IPS DF 6.9 (cell line): ENCODE measurements around the gene MACROD2.

ENCODE experiments used
- DNase-seq: peaks from one replicate; pipeline ENCODE4 v3.0.0-alpha.2; 2013; ENCODE audit warnings: low read depth, low spot score
- H3K27ac ChIP-seq: one replicate; pipeline ENCODE4 v1.5.1; 2013; ENCODE audit warnings: low read length, control low read depth
- H3K27me3 ChIP-seq: 2 replicates; pipeline ENCODE4 v1.6.1; 2013; ENCODE audit warnings: mild to moderate bottlenecking, low read length; ENCODE audit not compliant: control insufficient read depth, insufficient read depth
- H3K36me3 ChIP-seq: 2 replicates; pipeline ENCODE4 v1.6.1; 2013; ENCODE audit warnings: low read length; ENCODE audit not compliant: control insufficient read depth, insufficient read depth
- H3K4me1 ChIP-seq: 2 replicates; pipeline ENCODE4 v1.6.1; 2013; ENCODE audit warnings: low read length; ENCODE audit not compliant: control insufficient read depth, insufficient read depth
- H3K4me3 ChIP-seq: 2 replicates; pipeline ENCODE4 v1.5.1; 2013; ENCODE audit warnings: mild to moderate bottlenecking, low read length
- H3K9me3 ChIP-seq: 2 replicates; pipeline ENCODE4 v1.6.1; 2013; ENCODE audit warnings: low read length, inconsistent platforms; ENCODE audit not compliant: control insufficient read depth, insufficient read depth
- WGBS: extraction: QIAGEN DNeasy Blood & Tissue Kit; methylation state at CpG from one replicate; pipeline ENCODE4 v1.1.7; 2013; ENCODE audit warnings: mixed read lengths, missing lambda C conversion rate; ENCODE audit not compliant: insufficient read length, insufficient coverage; 5-methylcytosine and 5-hydroxymethylcytosine counted together

Gene MACROD2

GRCh38 chr20:15676815-15677214 is 1681.5 kb downstream of the MACROD2 start:
- Histone ChIP-seq H3K36me3 (no peaks in the 10 kb centered on the region), H3K27ac (no peak overlapping the region), H3K4me3 (no peak overlapping the region), H3K27me3 (no peaks in the 10 kb centered on the region), H3K9me3 (no peaks in the 10 kb centered on the region), H3K4me1 (no peaks in the 10 kb centered on the region)
- no peak for DNase-seq
- WGBS: no CpG with 5 or more reads among the region's 2 CpGs

DNA sequence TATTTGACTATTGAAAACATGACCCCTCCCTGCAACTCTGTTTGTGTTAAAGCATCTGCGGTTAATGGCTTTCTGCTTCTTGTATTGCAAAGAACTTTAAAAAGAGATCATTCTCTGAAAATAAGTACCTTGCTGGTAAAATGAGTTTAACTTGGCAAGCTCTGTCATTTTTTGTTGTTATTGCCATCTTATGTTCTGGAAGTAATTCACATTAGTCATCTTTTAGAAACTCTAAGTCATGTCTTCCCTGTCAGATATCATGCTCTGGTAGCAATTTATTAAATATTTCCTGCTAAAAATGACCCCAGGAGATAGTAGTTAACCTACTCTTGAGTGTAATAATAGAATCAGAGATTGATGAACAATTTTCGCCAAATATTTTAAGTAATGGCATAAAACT is 1687.4 kb downstream of the MACROD2 start:
- H3K27ac ChIP-seq: no peak overlapping the region
- no peak for DNase-seq
- H3K4me3 ChIP-seq: no peak overlapping the region
- H3K36me3 ChIP-seq: no peaks in the 10 kb centered on the region
- no peaks in the 10 kb centered on the region for H3K4me1 ChIP-seq
- H3K9me3 ChIP-seq: no peaks in the 10 kb centered on the region
- WGBS: no CpG with 5 or more reads among the region's 2 CpGs
- H3K27me3 ChIP-seq: no peaks in the 10 kb centered on the region; the same call in 1 of the 2 replicates

- no peaks in the 10 kb centered on the region; the same call in 1 of the 2 replicates for H3K27me3 ChIP-seq
- DNase-seq: no peak
- WGBS: no CpG with 5 or more reads among the region's 1 CpG
Measured at GRCh38 chr20:15692570-15692969, 1697.3 kb downstream of the MACROD2 start.

DNA sequence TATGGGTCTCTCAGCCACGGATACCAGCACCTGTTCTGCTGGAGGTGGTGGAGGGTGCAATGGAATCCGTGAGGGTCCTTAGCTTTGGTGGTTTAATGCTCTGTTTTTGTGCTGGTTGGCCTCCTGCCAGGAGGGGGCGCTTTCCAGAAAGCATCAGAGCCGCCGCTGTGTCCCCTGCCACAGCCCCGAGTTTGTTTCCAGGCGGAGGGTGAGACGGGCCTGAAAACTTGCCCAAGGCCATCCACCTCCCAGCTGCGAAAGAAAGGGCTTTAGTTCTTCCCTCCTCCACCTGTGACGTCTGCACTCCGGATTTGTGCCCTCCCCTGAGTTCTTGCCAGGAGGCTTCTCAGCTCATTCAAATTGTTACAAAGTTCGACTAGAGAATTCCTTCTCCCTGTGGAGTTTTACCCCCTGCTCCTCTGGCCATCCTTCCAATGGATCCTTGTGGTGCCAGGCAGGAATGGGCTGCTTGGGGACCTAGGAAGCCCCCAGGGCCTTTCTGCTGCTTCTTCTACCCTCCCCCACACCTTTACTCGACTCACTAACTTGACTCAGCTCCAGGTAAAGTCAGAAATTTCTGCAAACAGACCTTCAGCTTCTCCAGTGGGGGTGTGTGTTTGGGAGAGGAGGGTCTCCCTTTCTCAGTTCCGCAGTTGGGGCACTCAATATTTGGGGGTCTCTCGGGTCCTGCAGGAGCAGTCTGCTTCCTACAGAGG is 1704.3 kb downstream of the MACROD2 start:
- no peaks in the 10 kb centered on the region; the same call in 1 of the 2 replicates for H3K4me1 ChIP-seq
- H3K9me3 ChIP-seq: no peaks in the 10 kb centered on the region
- no peak overlapping the region for H3K4me3 ChIP-seq
- WGBS: no CpG with 5 or more reads among the region's 15 CpGs
- H3K36me3 ChIP-seq: no peaks in the 10 kb centered on the region
- H3K27ac ChIP-seq: no peak overlapping the region
- H3K27me3 ChIP-seq: no peaks in the 10 kb centered on the region
- no peak for DNase-seq

More at GRCh38 chr20:15692570-15692969, 1697.3 kb downstream of the MACROD2 start:
- H3K4me3 ChIP-seq: no peak overlapping the region
- no peak overlapping the region for H3K27ac ChIP-seq
- no peaks in the 10 kb centered on the region for H3K4me1 ChIP-seq
- no peaks in the 10 kb centered on the region for H3K9me3 ChIP-seq
- no peaks in the 10 kb centered on the region for H3K36me3 ChIP-seq

- Histone ChIP-seq H3K4me1 (no peaks in the 10 kb centered on the region; the same call in 1 of the 2 replicates), H3K36me3 (no peaks in the 10 kb centered on the region), H3K27me3 (no peaks in the 10 kb centered on the region), H3K4me3 (no peak overlapping the region), H3K27ac (no peak overlapping the region), H3K9me3 (no peaks in the 10 kb centered on the region)
- WGBS: no CpG with 5 or more reads among the region's 16 CpGs
- no peak for DNase-seq
Measured at GRCh38 chr20:15700147-15700765, 1704.9 kb downstream of the MACROD2 start.

DNA sequence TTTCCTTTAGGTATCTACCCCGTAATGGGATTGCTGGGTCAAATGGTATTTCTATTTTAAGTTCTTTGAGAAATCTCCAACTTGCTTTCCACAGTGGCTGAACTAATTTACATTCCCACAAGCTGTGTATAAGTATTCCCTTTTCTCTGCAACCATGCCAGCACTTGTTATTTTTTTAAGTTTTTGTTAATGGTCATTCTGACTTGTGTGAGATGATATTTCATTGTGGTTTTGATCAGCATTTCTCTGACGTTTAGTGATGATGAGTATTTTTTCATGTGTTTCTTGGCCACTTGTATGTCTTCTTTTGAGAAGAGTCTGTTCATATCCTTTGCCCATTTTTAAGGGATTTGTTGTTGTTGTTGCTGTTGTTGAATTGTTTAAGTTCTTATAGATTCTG is 1706.8 kb downstream of the MACROD2 start:
- WGBS: no CpG with 5 or more reads among the region's 2 CpGs
- H3K27ac ChIP-seq: no peak overlapping the region
- no peak for DNase-seq

GRCh38 chr20:15703171-15703911 is 1708.0 kb downstream of the MACROD2 start:
- H3K27ac ChIP-seq: no peak overlapping the region
- H3K4me3 ChIP-seq: no peak overlapping the region
- no peaks in the 10 kb centered on the region for H3K36me3 ChIP-seq
- WGBS: no CpG with 5 or more reads among the region's 4 CpGs
- no peaks in the 10 kb centered on the region; the same call in 1 of the 2 replicates for H3K4me1 ChIP-seq
- no peaks in the 10 kb centered on the region for H3K9me3 ChIP-seq
- H3K27me3 ChIP-seq: no peaks in the 10 kb centered on the region
- DNase-seq: no peak

More for the DNA sequence above, 1706.8 kb downstream of the MACROD2 start:
- Histone ChIP-seq H3K27me3 (no peaks in the 10 kb centered on the region), H3K4me1 (no peaks in the 10 kb centered on the region; the same call in 1 of the 2 replicates), H3K36me3 (no peaks in the 10 kb centered on the region), H3K9me3 (no peaks in the 10 kb centered on the region), H3K4me3 (no peak overlapping the region)

GRCh38 chr20:15705975-15706374 is 1710.7 kb downstream of the MACROD2 start:
- Histone ChIP-seq H3K9me3 (no peaks in the 10 kb centered on the region), H3K27ac (no peak overlapping the region), H3K4me1 (no peaks in the 10 kb centered on the region), H3K36me3 (no peaks in the 10 kb centered on the region), H3K27me3 (no peaks in the 10 kb centered on the region), H3K4me3 (no peak overlapping the region)
- no peak for DNase-seq
- no CpG with 5 or more reads among the region's 3 CpGs for WGBS

GRCh38 chr20:15706719-15707118 is 1711.4 kb downstream of the MACROD2 start:
- no peaks in the 10 kb centered on the region for H3K9me3 ChIP-seq
- no peak overlapping the region for H3K27ac ChIP-seq
- DNase-seq: no peak
- no peak overlapping the region for H3K4me3 ChIP-seq
- peaks cover 1% of the 10 kb centered on the region; the same call in 1 of the 2 replicates for H3K4me1 ChIP-seq
- H3K27me3 ChIP-seq: no peaks in the 10 kb centered on the region
- no peaks in the 10 kb centered on the region for H3K36me3 ChIP-seq

GRCh38 chr20:15708984-15709598 is 1713.8 kb downstream of the MACROD2 start:
- H3K27ac ChIP-seq: no peak overlapping the region
- peaks cover 1% of the 10 kb centered on the region; the same call in 1 of the 2 replicates for H3K4me1 ChIP-seq
- no CpG with 5 or more reads among the region's 9 CpGs for WGBS
- peak; percentile 54 for DNase-seq
- no peaks in the 10 kb centered on the region for H3K9me3 ChIP-seq
- H3K4me3 ChIP-seq: no peak overlapping the region
- no peaks in the 10 kb centered on the region for H3K36me3 ChIP-seq
- H3K27me3 ChIP-seq: no peaks in the 10 kb centered on the region
